Activated naive CD4-positive, alpha-beta T cell (primary cell): ENCODE measurements around the gene ADCK1.
"Not testable (repeated sequence)": the region's sequence is repeated elsewhere in the genome, so short reads cannot be mapped to it uniquely, and the experiment has no call there.

ENCODE experiments used
- DNase-seq, 4 experiments: peaks; one replicate each; lab custom pipeline; 2025; lab: John Stamatoyannopoulos, UW

ADCK1 gene

DNA sequence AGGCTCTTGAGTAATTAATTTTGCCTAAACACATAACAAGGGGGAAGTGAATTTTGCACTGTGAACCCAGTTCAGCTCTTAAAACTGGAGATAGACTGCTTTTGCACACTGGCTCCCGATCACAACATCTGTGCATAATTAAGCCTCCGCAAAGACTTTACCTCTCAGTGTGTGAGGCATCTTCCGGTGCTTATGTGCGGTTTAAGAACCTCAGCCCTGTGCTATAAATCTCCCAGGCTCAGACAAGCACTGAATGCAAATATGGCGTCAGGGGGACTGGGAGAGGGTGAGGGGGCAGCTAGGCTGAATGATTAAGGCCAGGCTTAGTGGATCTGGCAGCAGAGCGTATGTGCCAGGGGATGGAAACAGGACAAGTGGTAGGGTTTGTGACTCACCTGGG lies 103.3 kb downstream of the ADCK1 start:
- DNase-seq: no peak

DNA sequence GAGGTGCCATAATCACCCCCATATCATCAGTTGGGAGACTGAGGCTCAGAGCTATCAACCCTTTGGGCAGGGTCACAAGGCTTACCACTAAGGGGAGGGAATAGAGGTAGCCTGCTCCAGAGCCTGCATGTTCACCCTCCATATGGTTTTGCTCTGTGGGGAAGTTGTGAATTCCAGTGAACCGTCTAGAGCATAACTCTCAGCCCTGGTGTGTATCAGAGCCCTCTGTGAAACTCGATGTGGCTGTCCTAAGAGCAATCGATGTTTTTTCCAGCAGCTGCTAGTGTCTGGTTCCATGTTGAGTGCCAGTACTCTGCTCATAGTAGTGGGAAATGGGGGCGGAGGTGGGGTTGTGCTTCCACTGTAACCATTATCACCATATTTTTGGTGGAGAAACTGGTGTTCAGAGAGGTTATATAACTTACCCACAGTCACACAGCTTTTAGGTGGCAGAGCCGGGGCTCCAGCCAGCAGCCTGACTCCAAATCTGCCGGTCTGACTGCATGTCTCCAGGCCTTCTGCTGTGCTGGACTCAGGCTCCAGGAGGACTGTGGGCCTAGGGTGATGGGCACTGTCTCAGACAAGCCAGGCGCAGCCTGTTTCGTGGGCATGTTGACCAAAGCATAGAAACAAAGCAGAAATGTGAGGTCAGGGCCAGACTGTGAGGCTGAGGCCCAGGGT lies 104.2 kb downstream of the ADCK1 start:
- DNase-seq: no peak

DNA sequence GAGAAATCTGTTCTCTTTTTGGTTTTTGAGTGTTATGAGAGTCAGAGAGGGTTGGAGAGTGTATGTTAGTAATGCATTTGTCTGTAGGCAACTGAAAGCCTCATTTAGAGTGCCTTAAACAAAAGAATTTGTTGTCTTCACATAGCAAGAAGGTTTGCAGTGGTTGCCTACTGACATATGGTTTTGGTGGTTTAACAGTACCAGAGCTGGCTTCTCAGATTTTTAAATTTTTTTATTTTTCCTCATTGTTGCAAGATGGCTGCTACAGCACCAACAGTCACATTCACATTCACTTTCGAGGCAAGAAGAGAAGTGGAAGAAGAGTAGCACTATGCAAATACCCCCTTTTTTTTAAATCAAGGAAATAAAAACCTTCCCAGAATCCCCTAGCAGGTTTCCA lies 106.5 kb downstream of the ADCK1 start:
- DNase-seq: no peak

DNA sequence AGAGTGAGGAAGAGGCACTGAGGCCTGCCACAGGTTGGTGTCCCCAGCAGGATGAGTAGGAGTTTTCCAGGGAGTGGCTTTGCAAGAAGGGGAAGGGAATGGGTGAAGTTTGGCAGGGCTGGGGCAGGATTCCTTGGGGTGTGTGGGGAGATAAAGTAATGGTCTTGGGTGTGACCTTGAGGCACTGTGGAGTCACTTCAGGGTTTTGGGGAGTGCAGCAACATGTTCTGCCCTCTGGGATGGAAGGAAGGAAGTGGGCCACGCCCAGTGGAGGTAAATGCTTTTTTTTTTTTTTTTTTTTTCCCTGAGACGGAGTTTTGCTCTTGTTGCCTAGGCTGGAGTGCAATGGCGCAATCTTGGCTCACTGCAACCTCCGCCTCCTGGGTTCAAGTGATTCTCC lies 108.9 kb downstream of the ADCK1 start:
- DNase-seq: no peak

DNA sequence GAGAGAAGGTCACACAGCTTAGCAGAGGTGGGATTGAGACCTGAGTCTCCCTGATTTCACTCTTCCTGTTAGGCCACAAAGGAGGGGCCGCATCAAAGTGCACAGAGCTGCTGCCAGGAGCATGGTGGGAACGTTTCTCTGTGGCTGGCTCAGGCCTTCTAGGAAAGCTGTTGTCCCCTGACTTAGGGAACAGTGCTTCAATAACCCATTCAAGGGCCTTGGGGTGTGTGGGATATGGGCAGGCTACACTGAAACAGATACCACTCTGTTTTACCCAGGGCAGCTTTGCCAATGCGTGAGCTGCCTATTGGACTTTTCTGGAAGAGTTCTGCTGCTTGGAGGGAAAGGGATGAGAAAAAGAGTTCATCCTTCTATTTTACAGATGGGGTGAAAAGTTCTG lies 110.0 kb downstream of the ADCK1 start:
- DNase-seq: no peak

DNA sequence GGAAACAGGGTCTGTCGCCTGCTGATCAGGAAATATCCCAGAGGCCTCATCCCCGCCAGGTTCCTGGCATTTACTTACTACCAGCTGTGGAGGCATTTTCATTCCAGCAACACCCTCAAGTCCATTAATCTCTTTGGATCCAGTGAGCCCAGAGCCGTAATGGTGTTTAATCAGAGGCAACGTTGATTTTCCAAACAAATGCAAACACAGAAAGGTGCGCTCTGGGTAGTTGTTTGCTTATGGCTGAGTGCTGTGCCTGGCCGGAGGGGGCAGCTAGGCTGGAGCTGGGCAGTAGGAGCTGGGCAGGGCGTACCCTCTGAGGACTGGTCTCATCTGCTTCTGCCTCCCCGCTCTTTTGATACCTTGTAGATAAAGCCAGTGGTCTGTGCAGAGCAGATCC lies 110.6 kb downstream of the ADCK1 start:
- no peak for DNase-seq

DNA sequence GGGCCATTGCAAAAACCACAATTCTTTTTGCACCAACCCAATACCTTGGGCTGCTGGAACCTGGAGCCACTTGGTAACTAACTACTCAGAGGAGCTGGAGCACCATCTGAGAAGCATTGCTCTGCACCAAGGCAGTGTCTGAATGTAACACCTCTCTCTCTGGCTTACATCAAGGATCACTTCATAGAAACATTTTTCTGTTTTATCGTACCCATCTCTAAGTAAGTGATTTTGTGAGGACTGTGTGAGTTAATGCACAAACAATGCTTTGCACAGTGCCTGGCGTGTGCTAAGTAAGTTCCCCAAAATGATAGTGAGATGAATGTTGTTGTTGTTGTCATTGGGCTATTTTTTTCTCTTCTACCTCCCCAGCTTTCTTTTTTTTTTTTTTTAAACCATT lies 111.4 kb downstream of the ADCK1 start:
- no peak for DNase-seq

DNA sequence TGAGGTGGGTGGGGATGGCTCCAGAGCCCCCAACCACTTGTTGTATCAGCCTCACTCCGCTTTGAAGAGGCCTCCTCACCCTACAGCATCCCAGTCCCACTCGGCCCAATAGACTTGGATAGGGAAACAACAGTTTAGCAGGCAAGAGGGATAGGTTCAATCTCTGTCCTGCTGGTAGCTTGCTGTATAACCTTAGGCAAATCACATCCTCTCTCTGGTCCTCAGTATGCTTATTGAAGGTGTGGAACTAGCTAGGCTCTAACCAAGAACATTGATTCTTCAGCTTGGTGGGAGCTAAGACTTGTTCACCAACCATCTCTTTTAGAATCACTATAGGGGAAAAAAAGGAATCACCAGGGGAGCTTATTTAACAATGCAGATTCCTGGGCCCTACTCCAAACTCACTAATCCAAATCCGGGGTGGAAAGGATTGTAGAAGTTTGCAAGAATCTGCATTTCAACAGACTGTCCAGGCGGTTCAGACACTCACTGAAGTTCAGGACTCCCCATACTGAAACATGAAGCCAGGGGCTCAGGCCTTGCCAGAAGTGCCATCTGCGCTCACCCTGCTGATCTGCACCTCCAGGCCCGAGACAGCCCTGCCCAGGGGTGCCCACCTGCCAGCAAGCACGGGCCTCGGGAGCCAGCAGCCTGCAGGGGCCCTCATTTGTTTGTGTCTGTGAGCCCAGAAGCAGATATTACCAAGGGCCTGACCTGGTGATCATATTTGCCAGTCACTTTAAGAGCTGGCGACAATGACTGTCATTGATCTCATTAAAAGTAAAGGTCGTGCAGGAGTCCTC lies 113.0 kb downstream of the ADCK1 start:
- DNase-seq: no peak

DNA sequence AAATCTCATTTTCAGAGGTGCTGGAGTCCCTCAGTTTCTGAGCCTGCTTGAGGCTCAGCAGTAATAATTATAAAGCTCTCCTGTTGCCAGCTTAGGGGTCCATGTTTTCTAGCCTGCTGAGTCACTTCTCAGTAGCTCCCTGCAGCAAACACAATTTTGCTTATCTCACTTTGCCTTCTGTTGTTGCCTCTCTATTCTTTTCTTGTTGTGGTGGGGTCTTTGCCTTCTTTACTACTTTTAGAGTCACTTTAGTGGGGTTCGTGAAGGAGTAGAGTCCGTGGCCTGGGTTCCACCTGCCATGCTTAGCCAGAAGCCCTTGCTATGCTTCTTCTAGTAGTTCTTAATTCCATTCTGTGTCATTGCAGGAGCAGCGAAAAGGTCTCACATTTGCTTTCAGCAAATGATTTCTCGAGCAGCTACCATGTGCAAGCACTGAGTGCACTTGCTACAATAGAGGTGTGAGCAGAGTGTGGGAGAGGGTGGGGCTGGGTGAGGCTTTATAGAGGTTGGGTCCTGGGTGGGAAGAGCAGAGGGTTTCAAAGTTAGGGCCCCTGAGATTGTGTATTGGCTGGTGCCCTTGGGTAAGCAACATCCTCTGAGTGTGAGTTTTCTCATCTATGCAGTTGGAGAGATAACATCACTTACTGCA lies 114.3 kb downstream of the ADCK1 start:
- no peak for DNase-seq

DNA sequence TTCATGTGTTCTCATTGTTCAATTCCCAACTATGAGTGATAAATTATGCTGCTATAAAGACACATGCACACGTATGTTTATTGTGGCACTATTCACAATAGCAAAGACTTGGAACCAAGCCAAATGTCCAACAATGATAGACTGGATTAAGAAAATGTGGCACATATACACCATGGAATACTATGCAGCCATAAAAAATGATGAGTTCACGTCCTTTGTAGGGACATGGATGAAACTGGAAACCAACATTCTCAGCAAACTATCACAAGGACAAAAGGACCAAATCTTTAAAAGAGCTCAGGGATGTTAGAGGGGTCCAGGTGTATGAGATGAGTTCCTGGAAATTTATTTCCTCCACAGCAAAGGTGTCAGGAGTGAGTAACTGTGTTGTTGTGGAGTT lies 115.5 kb downstream of the ADCK1 start:
- not testable (repeated sequence) for DNase-seq

DNA sequence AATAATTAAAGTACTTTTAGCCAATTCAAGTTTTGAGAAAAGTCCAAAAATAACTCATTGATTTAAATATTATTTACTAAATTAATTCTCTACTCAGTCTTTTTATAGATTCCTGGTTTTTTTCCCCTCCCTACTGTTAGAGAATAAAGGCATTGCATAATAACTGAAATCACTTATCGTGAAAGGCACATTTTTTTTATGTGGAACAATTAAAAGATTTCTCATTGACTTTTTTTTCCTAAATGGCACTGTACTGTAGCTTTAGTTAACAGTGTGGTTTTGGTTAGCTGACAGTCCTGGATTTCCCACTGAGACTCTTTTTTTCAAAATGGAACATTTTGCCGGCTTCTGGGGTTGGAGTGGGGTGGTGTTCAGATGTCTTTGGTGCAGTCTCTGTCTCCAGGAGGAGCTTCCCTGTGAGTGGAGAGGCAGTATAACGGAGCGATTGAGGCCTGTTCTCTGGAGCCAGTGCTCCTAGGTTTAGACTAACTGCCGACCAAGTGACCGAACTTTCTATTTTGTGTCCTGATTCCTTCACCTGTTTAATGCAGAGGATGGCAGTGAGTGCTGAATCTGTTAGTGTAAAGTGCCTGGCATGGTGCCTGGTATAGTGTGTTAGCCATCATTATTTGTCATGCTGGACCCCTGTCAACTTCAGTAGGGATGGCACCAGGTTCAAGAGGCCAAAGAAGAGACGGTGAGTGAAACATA lies 117.7 kb downstream of the ADCK1 start:
- no peak for DNase-seq

DNA sequence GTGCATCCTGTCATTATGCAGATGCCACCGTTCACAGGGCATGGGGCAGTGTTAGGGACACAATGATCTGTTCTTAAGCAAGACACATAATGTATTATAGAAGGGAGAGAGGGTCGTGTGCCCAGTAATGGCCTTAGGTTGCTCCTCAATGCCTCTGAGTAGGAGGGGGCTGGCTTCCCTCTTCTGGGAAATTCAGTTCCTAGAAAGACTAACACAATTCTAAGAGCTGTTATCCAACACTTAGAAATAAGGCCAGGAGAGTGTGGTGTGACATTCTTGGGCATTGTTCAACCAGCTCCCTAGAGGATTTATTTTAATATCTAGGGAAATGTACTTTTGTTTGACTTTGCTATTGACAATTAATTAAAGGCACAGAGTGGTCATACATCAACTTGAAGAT lies 118.5 kb downstream of the ADCK1 start:
- DNase-seq: no peak

DNA sequence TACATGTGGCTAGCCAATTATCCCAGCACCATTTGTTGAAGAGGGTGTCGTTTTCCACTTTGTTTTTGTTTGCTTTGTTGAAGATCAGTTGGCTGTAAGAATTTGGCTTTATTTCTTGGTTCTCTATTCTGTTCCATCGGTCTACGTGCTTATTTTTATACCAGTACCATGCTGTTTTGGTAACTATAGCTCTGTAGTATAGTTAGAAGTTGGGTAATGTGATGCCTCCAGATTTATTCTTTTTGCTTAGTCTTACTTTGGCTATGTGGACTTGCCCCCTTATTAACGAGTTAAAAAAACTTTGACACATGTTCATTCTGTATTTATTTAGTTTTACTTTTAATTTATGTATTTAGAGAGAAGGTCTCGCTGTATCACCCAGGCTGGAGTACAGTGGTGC lies 120.4 kb downstream of the ADCK1 start:
- no peak for DNase-seq

DNA sequence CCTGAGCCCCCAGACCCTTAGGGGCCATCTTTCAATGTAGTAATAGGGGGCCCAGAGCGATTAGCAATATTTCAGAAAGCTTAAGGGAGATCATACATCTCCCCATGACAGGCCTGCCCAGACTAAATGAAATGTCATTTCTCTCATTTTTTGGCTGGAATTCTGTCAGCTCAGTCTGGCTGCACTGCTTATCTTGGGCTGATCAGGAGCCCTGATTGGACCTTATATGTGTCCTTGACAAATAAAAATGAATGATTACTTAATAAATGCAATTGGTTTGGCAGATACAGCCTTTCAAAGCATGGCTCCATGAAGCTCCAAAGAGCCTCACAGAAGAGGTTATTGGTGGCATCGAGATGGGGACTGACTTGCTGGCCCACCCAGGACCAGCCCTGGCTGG lies 121.9 kb downstream of the ADCK1 start:
- DNase-seq: no peak

DNA sequence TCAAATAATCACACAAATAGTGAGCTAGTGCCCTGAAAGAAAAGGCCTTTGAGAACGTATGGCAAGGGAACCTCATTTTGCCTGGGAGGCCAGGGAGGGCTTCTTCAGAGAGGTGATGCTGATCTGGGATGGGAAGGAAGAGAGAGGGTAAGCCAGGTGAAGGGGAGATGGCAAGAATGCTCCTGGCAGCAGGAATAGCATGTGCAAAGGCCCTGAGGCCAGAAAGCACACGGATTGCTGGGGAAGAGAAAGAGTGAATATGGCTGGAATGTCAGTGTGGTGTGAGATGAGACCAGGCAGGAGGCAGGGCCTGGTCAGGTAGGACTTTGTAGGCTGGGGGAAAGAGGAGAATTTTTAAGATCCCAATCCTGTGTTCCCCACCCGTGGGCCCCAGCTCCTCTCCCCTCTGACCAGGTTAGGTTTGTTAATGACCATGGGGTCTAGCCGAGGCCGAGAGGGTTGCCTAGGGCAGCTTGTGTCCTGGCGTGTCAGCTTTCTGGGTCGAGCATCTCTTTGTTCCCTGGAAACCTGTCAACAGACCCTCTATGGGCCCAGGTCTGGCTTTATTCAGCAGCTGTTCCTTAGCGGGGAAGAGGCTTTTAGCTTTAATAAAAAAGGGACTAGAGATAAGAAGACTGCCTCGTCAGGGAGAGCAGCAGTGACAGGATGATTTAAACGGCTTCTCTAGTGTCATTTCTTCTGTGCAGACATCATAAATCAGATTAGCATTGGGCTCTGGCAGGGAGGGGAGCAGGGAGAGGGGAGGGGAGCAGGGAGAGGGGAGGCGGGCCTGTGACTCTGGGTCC lies 123.4 kb downstream of the ADCK1 start:
- no peak for DNase-seq

DNA sequence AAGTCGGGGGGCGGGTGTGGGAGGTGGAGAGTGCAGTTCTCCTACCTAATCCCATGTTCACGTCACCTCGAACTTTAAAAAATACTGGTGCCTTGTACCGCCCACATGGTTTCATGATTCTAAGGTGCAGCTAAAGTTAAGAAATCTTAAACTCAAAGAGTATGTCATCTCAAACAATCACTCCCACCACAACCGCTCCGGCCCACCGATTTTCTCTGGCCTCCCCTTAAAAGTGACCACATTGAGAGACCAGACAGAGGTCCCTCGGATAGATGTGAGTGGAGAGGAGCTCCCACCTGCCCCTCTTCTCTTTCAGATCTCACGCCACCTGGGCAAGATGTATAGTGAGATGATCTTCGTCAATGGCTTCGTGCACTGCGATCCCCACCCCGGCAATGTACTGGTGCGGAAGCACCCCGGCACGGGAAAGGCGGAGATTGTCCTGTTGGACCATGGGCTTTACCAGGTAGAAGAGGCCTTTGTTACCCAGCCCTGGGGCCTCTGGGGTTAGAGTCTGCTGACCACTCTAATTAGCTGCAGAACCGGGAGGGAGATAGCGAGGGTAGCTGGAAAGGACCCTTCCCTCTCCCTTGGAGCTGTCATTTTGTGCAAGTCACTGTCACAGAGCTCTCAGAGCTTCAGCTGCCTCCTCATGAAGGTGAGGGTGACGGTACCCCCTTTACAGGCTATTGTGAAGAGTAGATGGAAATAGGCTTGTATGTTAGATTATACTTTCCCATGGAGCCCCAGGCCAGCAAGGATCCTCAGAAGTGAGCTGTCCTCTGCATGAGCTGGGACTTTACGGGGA lies 124.4 kb downstream of the ADCK1 start:
- DNase-seq: no peak

DNA sequence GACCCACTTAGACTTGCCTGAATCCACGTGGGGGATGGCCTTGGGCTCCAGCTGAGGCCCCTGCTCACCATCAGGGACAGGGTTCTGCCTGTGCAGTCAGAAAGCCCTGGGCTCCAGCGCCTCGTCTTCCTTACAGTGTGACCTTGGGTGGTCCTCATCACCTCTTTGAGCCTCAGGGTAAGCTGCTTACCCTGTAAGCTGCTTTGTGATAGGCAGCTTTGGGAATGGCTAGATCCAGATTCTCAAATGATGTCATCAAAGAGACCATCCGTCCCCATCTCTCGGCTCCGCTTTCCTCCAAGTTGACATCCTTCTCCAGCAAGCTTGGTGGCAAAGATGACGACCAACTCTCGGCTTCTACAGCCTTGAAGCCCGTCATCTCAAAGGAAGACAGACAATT lies 127.0 kb downstream of the ADCK1 start:
- no peak for DNase-seq

DNA sequence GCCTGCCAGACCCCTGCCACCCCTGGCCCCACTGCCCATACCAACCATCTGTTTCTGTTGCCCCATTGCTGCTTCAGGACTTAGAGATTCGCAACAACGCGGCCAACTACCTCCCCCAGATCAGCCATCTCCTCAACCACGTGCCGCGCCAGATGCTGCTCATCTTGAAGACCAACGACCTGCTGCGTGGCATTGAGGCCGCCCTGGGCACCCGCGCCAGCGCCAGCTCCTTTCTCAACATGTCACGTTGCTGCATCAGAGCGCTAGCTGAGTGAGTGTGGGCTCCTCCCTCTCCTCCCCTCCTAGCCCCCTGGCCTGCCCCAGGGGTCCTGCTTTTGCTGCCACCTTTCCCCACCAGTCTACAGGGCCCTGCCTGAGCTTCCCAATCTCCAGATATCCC lies 131.5 kb downstream of the ADCK1 start:
- no peak for DNase-seq

DNA sequence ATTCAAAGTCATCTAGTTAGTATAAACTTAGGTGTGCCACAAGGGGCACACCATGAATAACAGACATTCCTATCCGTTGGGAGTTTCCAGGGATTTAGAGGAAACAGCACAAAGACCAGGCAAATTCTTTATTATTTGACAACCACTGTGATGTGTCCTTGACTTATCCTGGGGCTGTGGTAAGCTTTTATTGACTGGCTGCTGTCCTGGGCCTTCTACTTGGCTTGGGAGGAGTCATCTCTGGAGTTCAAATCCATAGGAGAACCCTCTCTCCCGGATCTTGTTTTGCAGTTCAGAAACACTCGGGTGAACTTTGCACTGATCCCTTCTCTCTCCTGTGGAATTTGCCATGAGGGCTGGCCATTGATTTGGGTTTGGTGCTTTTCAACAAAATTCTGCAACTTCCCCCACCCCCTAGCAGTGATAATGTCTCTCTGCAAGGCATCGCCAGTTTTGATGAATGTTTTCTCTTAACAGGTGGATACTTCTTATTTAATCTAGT lies 136.3 kb downstream of the ADCK1 start:
- no peak for DNase-seq

DNA sequence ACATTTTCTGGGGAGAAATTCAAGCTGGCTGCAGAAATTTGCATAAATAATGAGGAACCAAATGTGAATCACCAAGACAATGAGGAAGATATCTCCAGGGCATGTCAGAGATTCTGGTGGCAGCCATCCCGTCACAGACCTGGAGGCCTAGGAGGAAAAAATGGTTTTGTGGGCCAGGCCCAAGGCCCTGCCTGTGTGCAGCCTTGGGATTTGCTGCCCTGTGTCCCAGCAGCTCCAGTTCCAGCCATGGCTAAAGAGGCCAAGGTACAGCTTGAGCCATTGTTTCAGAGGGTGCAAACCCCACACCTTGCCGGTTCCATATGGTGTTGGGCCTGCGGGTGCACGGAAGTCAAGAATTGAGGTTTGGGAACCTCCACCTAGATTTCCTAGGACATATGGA lies 147.5 kb downstream of the ADCK1 start:
- no peak for DNase-seq
